Loucy (cell line): ENCODE results near the gene ADAMTS13.

Experiments
- H2AFZ ChIP-seq: fragments of 200-600 bp; sonication (generic); 2 replicates; pipeline ENCODE4 v1.6.0; 2016; ENCODE audit warnings: antibody characterized with exemption, mild to moderate bottlenecking, low read length, moderate library complexity
- H3F3A ChIP-seq: fragments of 200-600 bp; 2 replicates; pipeline ENCODE4 v1.6.0; 2016; ENCODE audit warnings: antibody characterized with exemption, low read depth, mild to moderate bottlenecking
- H3K27me3 ChIP-seq: fragments of 200-600 bp; sonication (generic); 2 replicates; pipeline ENCODE4 v1.6.1; 2014; ENCODE audit warnings: low read length, mild to moderate bottlenecking; ENCODE audit not compliant: insufficient read depth, poor library complexity, severe bottlenecking
- H3K36me3 ChIP-seq: fragments of 200-600 bp; sonication (generic); 2 replicates; pipeline ENCODE4 v1.6.1; 2016; ENCODE audit warnings: low read length; ENCODE audit not compliant: insufficient read depth
- H3K4me1 ChIP-seq: fragments of 200-600 bp; sonication (generic); 2 replicates; pipeline ENCODE4 v1.5.1; 2014; ENCODE audit warnings: low read length, mild to moderate bottlenecking; ENCODE audit not compliant: insufficient read depth, poor library complexity, severe bottlenecking
- H3K4me2 ChIP-seq: fragments of 200-600 bp; sonication (generic); 2 replicates; pipeline ENCODE4 v1.6.0; 2014; ENCODE audit warnings: antibody characterized with exemption, low read length, low read depth, mild to moderate bottlenecking; ENCODE audit not compliant: poor library complexity, severe bottlenecking
- H3K4me3 ChIP-seq: fragments of 200-600 bp; sonication (generic); 2 replicates; pipeline ENCODE4 v1.5.1; 2014; ENCODE audit warnings: low read length, mild to moderate bottlenecking, mixed read lengths; ENCODE audit not compliant: poor library complexity, severe bottlenecking
- H3K79me2 ChIP-seq: fragments of 200-600 bp; sonication (generic); 2 replicates; pipeline ENCODE4 v1.6.1; 2014; ENCODE audit warnings: low read length; ENCODE audit not compliant: insufficient read depth
- H3K9ac ChIP-seq: fragments of 200-600 bp; sonication (generic); 2 replicates; pipeline ENCODE4 v1.6.0; 2014; ENCODE audit warnings: mild to moderate bottlenecking, low read depth, low read length, moderate library complexity; ENCODE audit not compliant: poor library complexity, severe bottlenecking
- H3K9me2 ChIP-seq: fragments of 200-600 bp; sonication (generic); replicated peaks from 2 replicates; pipeline ENCODE4 v1.6.1; 2016; ENCODE audit warnings: low read depth, low read length, mixed read lengths
- H3K9me3 ChIP-seq: fragments of 200-600 bp; sonication (generic); 2 replicates; pipeline ENCODE4 v1.6.1; 2014; ENCODE audit warnings: mild to moderate bottlenecking, antibody characterized with exemption, low read length, low read depth; ENCODE audit not compliant: insufficient read depth
- H4K20me1 ChIP-seq: fragments of 200-600 bp; sonication (generic); 2 replicates; pipeline ENCODE4 v1.6.0; 2014; ENCODE audit warnings: antibody characterized with exemption, low read length, mild to moderate bottlenecking; ENCODE audit not compliant: insufficient read depth, poor library complexity, severe bottlenecking
- CTCF ChIP-seq: fragments of 200-600 bp; sonication (generic); conservative IDR thresholded peaks from 2 replicates; pipeline ENCODE4 v1.5.1; 2014; ENCODE audit warnings: mild to moderate bottlenecking, antibody characterized with exemption, low read length
- EZH2phosphoT487 ChIP-seq: fragments of 200-600 bp; IDR thresholded peaks from 2 replicates; pipeline ENCODE4 v1.6.1; 2018; ENCODE audit warnings: antibody characterized with exemption, mild to moderate bottlenecking, moderate library complexity, borderline replicate concordance

The ADAMTS13 gene

DNA sequence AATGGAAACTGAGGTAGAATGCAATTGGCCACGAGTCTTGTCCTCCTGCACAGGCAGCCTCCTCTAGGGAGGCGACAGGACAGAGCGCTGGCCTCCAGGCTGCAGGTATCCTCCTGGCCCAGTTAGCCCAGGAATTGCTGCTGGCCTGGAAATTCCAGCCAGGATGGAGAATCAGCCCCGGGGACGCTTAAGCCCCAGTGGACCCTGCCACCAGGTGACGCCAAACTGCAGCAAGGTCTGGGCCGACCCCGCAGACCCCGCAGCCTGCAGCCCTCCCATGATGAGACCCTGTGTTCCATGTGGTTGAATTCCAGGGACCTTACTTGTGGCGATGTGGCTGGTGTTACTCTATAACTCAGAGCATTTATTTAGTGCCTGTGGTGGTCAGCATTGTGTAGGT, 44.9 kb downstream of the ADAMTS13 start:
- H3K36me3 ChIP-seq, result peaks cover 5% of the 10 kb centered on the region; the same call in 1 of the 2 replicates
- no peaks in the 10 kb centered on the region for H3K9me3 ChIP-seq
- no peak overlapping the region for H3K9ac ChIP-seq
- no peaks in the 10 kb centered on the region; the same call in 1 of the 2 replicates for H3F3A ChIP-seq
- TF ChIP-seq EZH2phosphoT487, result no peak
- no peak for TF ChIP-seq CTCF
- H3K79me2 ChIP-seq, result peaks cover 9% of the 10 kb centered on the region; the same call in 1 of the 2 replicates
- H4K20me1 ChIP-seq, result peaks cover 10% of the 10 kb centered on the region
- H3K9me2 ChIP-seq, result no peaks in the 10 kb centered on the region
- H3K4me3 ChIP-seq, result no peak overlapping the region
- no peak overlapping the region for H2AFZ ChIP-seq
- peaks cover 6% of the 10 kb centered on the region for H3K4me1 ChIP-seq
- no peak overlapping the region for H3K4me2 ChIP-seq
- no peaks in the 10 kb centered on the region for H3K27me3 ChIP-seq

- H4K20me1 ChIP-seq, result no peaks in the 10 kb centered on the region
- TF ChIP-seq CTCF (no peak), EZH2phosphoT487 (no peak)
- no peaks in the 10 kb centered on the region; the same call in 1 of the 2 replicates for H3F3A ChIP-seq
- no peak overlapping the region for H2AFZ ChIP-seq
- no peaks in the 10 kb centered on the region for H3K9me2 ChIP-seq
- H3K4me2 ChIP-seq, result no peak overlapping the region
- no peak overlapping the region for H3K9ac ChIP-seq
- no peak overlapping the region for H3K4me3 ChIP-seq
- peaks cover 11% of the 10 kb centered on the region for H3K4me1 ChIP-seq
- H3K9me3 ChIP-seq, result no peaks in the 10 kb centered on the region
- H3K27me3 ChIP-seq, result no peaks in the 10 kb centered on the region
- H3K36me3 ChIP-seq, result peaks cover 5% of the 10 kb centered on the region; the same call in 1 of the 2 replicates
- peaks cover 4% of the 10 kb centered on the region; the same call in 1 of the 2 replicates for H3K79me2 ChIP-seq
Measured at GRCh38 chr9:133468374-133468773, 46.2 kb downstream of the ADAMTS13 start.

- no peaks in the 10 kb centered on the region for H3K9me2 ChIP-seq
- peaks cover 5% of the 10 kb centered on the region; the same call in 1 of the 2 replicates for H3K36me3 ChIP-seq
- H3K4me2 ChIP-seq, result no peak overlapping the region
- no peaks in the 10 kb centered on the region for H3K9me3 ChIP-seq
- H3K9ac ChIP-seq, result no peak overlapping the region
- peaks cover 17% of the 10 kb centered on the region for H3K4me1 ChIP-seq
- H3K79me2 ChIP-seq, result peaks cover 4% of the 10 kb centered on the region; the same call in 1 of the 2 replicates
- no peak overlapping the region for H3K4me3 ChIP-seq
- no peaks in the 10 kb centered on the region for H4K20me1 ChIP-seq
- H3K27me3 ChIP-seq, result no peaks in the 10 kb centered on the region
- no peaks in the 10 kb centered on the region; the same call in 1 of the 2 replicates for H3F3A ChIP-seq
- no peak overlapping the region for H2AFZ ChIP-seq
- no peak for TF ChIP-seq CTCF
- TF ChIP-seq EZH2phosphoT487, result no peak
Measured at GRCh38 chr9:133468777-133469421, 46.7 kb downstream of the ADAMTS13 start.
